IMR-90 (cell line): Measurements from ENCODE around the gene TNFAIP8. TPM values are rescaled to one million over a fixed set of nuclear protein-coding genes. Genes with fewer than 3 reads are reported as not detected.

Experiments used
- ATAC-seq: fragments of 200-7000 bp; cut with Tn5 transposase; 2 replicates; pipeline ENCODE4 v1.9.1; 2020; ENCODE audit warnings: low read depth, mild to moderate bottlenecking, moderate library complexity
- BruUV-seq: library from RNA; stranded (reverse); fragments of 400-500 nt; replicated peaks from 2 replicates; lab custom pipeline; 2021; lab: Mats Ljungman, UMichigan
- CTCF ChIA-PET: fragments of 300-600 bp; formaldehyde crosslinking; extraction: SDS; loops from one replicate; lab custom pipeline; 2021; ENCODE audit warnings: antibody characterized with exemption; lab: Yijun Ruan, JAX
- POLR2A ChIA-PET: fragments of 300-600 bp; sonication (Branson Sonifier 250); formaldehyde crosslinking; loops from one replicate; lab custom pipeline; 2022; ENCODE audit warnings: antibody characterized with exemption; ENCODE audit not compliant: unreplicated experiment; lab: Charles Lee
- DNase-seq: peaks from one replicate; pipeline ENCODE4 v3.0.0; 2013
- H2AFZ ChIP-seq: replicated peaks from 2 replicates; pipeline ENCODE3; 2013; ENCODE audit warnings: low read length, mild to moderate bottlenecking; ENCODE audit not compliant: poor library complexity
- H2AK5ac ChIP-seq: 2 replicates; pipeline ENCODE4 v1.6.1; 2013; ENCODE audit warnings: low read depth, low read length, inconsistent platforms
- H2AK9ac ChIP-seq: replicated peaks from 2 replicates; pipeline ENCODE3; 2013; ENCODE audit warnings: mild to moderate bottlenecking, low read depth, low read length, moderate library complexity; ENCODE audit not compliant: poor library complexity
- H2BK120ac ChIP-seq: 2 replicates; pipeline ENCODE4 v1.6.1; 2013; ENCODE audit warnings: low read depth, low read length, inconsistent platforms
- H2BK15ac ChIP-seq: 3 replicates; pipeline ENCODE4 v1.6.1; 2013; ENCODE audit warnings: low read depth, low read length, inconsistent platforms
- H2BK20ac ChIP-seq: 2 replicates; pipeline ENCODE4 v1.6.1; 2013; ENCODE audit warnings: low read depth, mild to moderate bottlenecking, inconsistent platforms, low read length, moderate library complexity
- H2BK5ac ChIP-seq: 2 replicates; pipeline ENCODE4 v1.6.1; 2013; ENCODE audit warnings: mild to moderate bottlenecking, low read depth, low read length, inconsistent platforms; ENCODE audit not compliant: poor library complexity, severe bottlenecking
- H3K14ac ChIP-seq: replicated peaks from 2 replicates; pipeline ENCODE4 v1.6.1; 2013; ENCODE audit warnings: low read depth, low read length, inconsistent platforms
- H3K18ac ChIP-seq: 2 replicates; pipeline ENCODE4 v1.6.1; 2013; ENCODE audit warnings: low read depth, low read length, control low read depth
- H3K23ac ChIP-seq: 2 replicates; pipeline ENCODE4 v1.6.1; 2013; ENCODE audit warnings: low read depth, low read length, inconsistent platforms
- H3K27ac ChIP-seq: 2 replicates; pipeline ENCODE4 v1.5.1; 2013; ENCODE audit warnings: mild to moderate bottlenecking, control low read depth, low read length; ENCODE audit not compliant: insufficient read depth
- H3K27me3 ChIP-seq: 2 replicates; pipeline ENCODE4 v1.6.1; 2013; ENCODE audit warnings: low read length; ENCODE audit not compliant: control insufficient read depth, insufficient read depth
- H3K36me3 ChIP-seq: 2 replicates; pipeline ENCODE4 v1.6.1; 2013; ENCODE audit warnings: low read length, mixed read lengths; ENCODE audit not compliant: control insufficient read depth, insufficient read depth
- H3K4ac ChIP-seq: 2 replicates; pipeline ENCODE4 v1.6.1; 2013; ENCODE audit warnings: low read depth, low read length, inconsistent platforms
- H3K4me1 ChIP-seq: 2 replicates; pipeline ENCODE4 v1.6.1; 2013; ENCODE audit warnings: low read length, mixed read lengths; ENCODE audit not compliant: control insufficient read depth, insufficient read depth
- H3K4me2 ChIP-seq: 2 replicates; pipeline ENCODE4 v1.6.1; 2013; ENCODE audit warnings: low read depth, mild to moderate bottlenecking, control low read depth, low read length, moderate library complexity
- H3K4me3 ChIP-seq: 2 replicates; pipeline ENCODE4 v1.5.1; 2013; ENCODE audit warnings: low read depth, mild to moderate bottlenecking, control low read depth, low read length, moderate library complexity; ENCODE audit not compliant: insufficient read depth
- H3K56ac ChIP-seq: 2 replicates; pipeline ENCODE4 v1.6.1; 2013; ENCODE audit warnings: low read length, inconsistent platforms; ENCODE audit not compliant: insufficient read depth; ENCODE audit errors: extremely low read depth
- H3K79me1 ChIP-seq, 2 experiments: 2 replicates each; pipeline ENCODE4 v1.6.1; 2013; ENCODE audit warnings: low read length in 2 of 2, inconsistent platforms in 1 of 2, low read depth in 1 of 2
- H3K9ac ChIP-seq: 2 replicates; pipeline ENCODE4 v1.6.1; 2013; ENCODE audit warnings: low read depth, low read length, control low read depth
- H3K9me1 ChIP-seq: 2 replicates; pipeline ENCODE4 v1.6.1; 2013; ENCODE audit warnings: low read length, inconsistent platforms; ENCODE audit not compliant: insufficient read depth
- H3K9me3 ChIP-seq: 2 replicates; pipeline ENCODE4 v1.6.1; 2013; ENCODE audit warnings: low read length; ENCODE audit not compliant: control insufficient read depth, insufficient read depth
- H4K20me1 ChIP-seq: 2 replicates; pipeline ENCODE4 v1.6.1; 2013; ENCODE audit warnings: low read length, inconsistent platforms; ENCODE audit not compliant: insufficient read depth
- H4K5ac ChIP-seq: 2 replicates; pipeline ENCODE4 v1.6.1; 2013; ENCODE audit warnings: mild to moderate bottlenecking, low read depth, low read length, control low read depth
- H4K8ac ChIP-seq, 2 experiments: 2 replicates each; pipeline ENCODE4 v1.6.1; 2013; ENCODE audit warnings: low read depth in 2 of 2, low read length in 2 of 2, control low read depth in 1 of 2, inconsistent platforms in 1 of 2
- H4K91ac ChIP-seq: 2 replicates; pipeline ENCODE4 v1.6.1; 2013; ENCODE audit warnings: low read depth, low read length, inconsistent platforms; ENCODE audit not compliant: insufficient read depth
- RAD21 ChIP-seq: IDR thresholded peaks from 2 replicates; pipeline ENCODE4 v1.6.1; 2012; ENCODE audit warnings: low read length, improper control_type of control experiment
- RCOR1 ChIP-seq: IDR thresholded peaks from 2 replicates; pipeline ENCODE4 v1.6.1; 2012; ENCODE audit warnings: mild to moderate bottlenecking, low read length, improper control_type of control experiment; ENCODE audit not compliant: insufficient replicate concordance
- dilution Hi-C: fragments of 300-500 bp; cut with HindIII; formaldehyde crosslinking; loops from one replicate; pipeline ENCODE4 v1.14.3; 2018; ENCODE audit warnings: low sequenced_read_pairs; ENCODE audit not compliant: unreplicated experiment
- in situ Hi-C: fragments of 300-500 bp; cut with MboI; formaldehyde crosslinking; loops from 3 replicates; pipeline ENCODE4 v1.14.3; 2019; ENCODE audit warnings: low sequenced_read_pairs, inconsistent platforms, mixed read lengths
- intact Hi-C: fragments of 100-400 bp; cut with micrococcal nuclease; formaldehyde crosslinking; loops from 2 replicates; pipeline ENCODE4 v1.10.0; 2022
- polyA plus RNA-seq, 3 experiments: library from polyadenylated mRNA; depleted of rRNA; stranded (reverse); fragments of >200 nt; gene quantifications; 2 replicates each; pipeline ENCODE4 v1.2.3, GENCODE V29; 2012; ENCODE audit warnings: low replicate concordance in 1 of 3
- total RNA-seq: library from RNA; depleted of rRNA; stranded (reverse); fragments of >200 nt; gene quantifications from 2 replicates; pipeline ENCODE4 v1.2.3, GENCODE V29; 2012

Gene TNFAIP8
- total and polyA plus RNA-seq, 2 of the 4 experiments (the other 2 are of a cell fraction) = 20.3 to 29.9 TPM

DNA sequence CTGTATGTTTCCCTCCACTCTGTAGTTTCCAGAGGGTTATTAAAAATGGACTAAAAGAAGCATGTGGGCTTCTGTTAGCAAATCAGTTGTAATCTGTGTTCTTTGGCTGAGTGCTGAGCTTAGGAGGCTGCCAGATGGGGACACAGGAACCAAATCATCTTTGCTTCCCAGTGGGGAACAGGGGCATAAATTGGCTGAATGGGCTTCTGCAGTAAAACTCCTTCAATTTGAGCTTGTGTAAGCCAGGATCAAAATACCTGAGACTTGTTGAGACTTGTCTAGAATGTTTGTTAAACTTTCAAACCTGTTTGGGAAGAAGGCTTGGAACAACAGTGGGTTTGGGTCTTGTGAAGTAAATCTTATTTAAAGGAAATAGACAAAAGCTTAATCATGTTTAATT is 32.2 kb upstream of the TNFAIP8 start:
- peaks cover 25 to 49% of the 10 kb centered on the region in 2 experiments for H3K79me1 ChIP-seq
- peak overlapping the region; percentile 74 for H2AK5ac ChIP-seq
- no peaks in the 10 kb centered on the region for H3K9me3 ChIP-seq
- H4K8ac ChIP-seq = peak overlapping the region; percentile 64 to 90
- H3K4ac ChIP-seq = peak overlapping the region; percentile 94
- H3K9ac ChIP-seq = no peak overlapping the region
- H2BK120ac ChIP-seq = peak overlapping the region; percentile 97
- peak; percentile 9 for ATAC-seq
- DNase-seq = peak; percentile 61
- peak overlapping the region; percentile 88; the same call in 2 of the 3 replicates for H2BK15ac ChIP-seq
- no peaks in the 10 kb centered on the region for H3K36me3 ChIP-seq
- H3K9me1 ChIP-seq = peaks cover 12% of the 10 kb centered on the region
- peak overlapping the region; percentile 93 for H4K91ac ChIP-seq
- H2AFZ ChIP-seq = peak overlapping the region; percentile 45
- ChIA-PET POLR2A (interaction anchor here (0.6 kb wide), 1 partner anchor 34 kb away, joined by 6 read pairs; no protein-coding TSS in a partner anchor), CTCF (interaction anchor here (0.6 to 1.4 kb wide), 2 partner anchors 11 to 38 kb away, joined by 4 read pairs; no protein-coding TSS in a partner anchor)
- no peak overlapping the region for H3K4me3 ChIP-seq
- H3K27ac ChIP-seq = peak overlapping the region; percentile 87
- H4K5ac ChIP-seq = peak overlapping the region; percentile 91
- H3K14ac ChIP-seq = peak overlapping the region; percentile 97
- peak overlapping the region; percentile 96 for H3K18ac ChIP-seq
- no peak overlapping the region; the same call in 1 of the 2 replicates for H3K4me2 ChIP-seq
- H3K27me3 ChIP-seq = no peaks in the 10 kb centered on the region
- peak overlapping the region; percentile 64 for H3K56ac ChIP-seq
- intact Hi-C loops (no loop called here), dilution Hi-C loops (no loop called here), in situ Hi-C loops (no loop called here)
- no TSS peak for BruUV-seq
- peaks cover 32% of the 10 kb centered on the region for H3K4me1 ChIP-seq
- peak overlapping the region; percentile 98 for H2BK20ac ChIP-seq
- TF ChIP-seq RAD21 (no peak), RCOR1 (no peak)
- H3K23ac ChIP-seq = peak overlapping the region; percentile 77; the same call in 1 of the 2 replicates
- no peaks in the 10 kb centered on the region for H4K20me1 ChIP-seq
- peak overlapping the region; percentile 92 for H2BK5ac ChIP-seq
- peak overlapping the region; percentile 87 for H2AK9ac ChIP-seq
